ENCODE results near the gene C2orf69. TPM values are rescaled to one million over a fixed set of nuclear protein-coding genes. Genes with fewer than 3 reads are reported as not detected.

Gene C2orf69, protein sequence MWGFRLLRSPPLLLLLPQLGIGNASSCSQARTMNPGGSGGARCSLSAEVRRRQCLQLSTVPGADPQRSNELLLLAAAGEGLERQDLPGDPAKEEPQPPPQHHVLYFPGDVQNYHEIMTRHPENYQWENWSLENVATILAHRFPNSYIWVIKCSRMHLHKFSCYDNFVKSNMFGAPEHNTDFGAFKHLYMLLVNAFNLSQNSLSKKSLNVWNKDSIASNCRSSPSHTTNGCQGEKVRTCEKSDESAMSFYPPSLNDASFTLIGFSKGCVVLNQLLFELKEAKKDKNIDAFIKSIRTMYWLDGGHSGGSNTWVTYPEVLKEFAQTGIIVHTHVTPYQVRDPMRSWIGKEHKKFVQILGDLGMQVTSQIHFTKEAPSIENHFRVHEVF
- polyA plus RNA-seq (ENCODE audit: low read depth in 6 of 6), result 10 to 100 TPM in 5 of 6 donors, 1 to 10 TPM in 1; 9.5 to 12.6 (median 10.9) TPM

DNA sequence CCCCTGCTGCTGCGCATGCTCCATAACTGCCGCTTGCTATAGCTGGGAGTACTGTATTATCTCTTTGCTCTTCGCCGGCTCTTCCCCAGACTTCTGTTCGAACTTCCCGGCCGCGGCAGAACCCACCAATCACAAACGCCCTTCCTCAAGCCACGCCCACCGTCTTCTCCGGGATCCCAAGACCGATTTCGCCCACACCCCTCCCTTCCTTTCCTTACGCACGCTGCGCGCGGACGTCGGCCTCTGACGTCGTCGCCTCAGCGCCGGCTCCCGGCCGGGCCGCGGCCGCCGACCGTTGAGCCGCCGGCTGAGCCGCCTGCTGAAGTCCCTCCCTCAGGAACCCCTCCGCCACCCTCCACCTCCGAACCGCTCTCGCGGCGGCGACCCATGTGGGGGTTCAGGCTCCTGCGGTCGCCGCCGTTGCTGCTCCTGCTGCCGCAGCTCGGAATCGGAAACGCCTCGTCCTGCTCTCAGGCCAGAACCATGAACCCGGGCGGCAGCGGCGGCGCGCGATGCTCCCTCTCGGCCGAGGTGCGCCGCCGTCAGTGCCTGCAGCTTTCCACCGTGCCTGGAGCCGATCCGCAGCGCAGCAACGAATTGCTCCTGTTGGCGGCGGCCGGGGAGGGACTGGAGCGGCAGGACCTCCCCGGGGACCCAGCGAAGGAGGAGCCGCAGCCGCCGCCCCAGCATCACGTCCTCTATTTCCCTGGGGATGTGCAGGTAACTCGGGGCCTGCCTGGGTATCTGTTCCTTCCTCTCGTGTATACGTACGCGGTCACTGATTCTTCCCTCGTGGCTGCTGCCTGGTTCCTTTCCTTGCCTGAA, at the start of gene C2orf69:
Gene C2orf69 (plus strand): TSS at position 242 of the 825 bp plus-strand sequence. CDS start 146 bp downstream, at position 388.
- peaks cover 27 to 45% (median 33%) of the 10 kb centered on the region in 3 donors for H3K4me1 Mint-ChIP-seq
- peak within 1 kb of the TSS; percentile 94 to 98 (median 96) for H3K27ac Mint-ChIP-seq
- peaks cover 0 to 2% (median 0%) of the 10 kb centered on the region in 7 donors for H3K9me3 Mint-ChIP-seq
- ATAC-seq (ENCODE audit: low read depth in 2 of 2) (peak; percentile 77 to 80), DNase-seq (peak; percentile 88)
- no peaks in the 10 kb centered on the region for H3K27me3 Mint-ChIP-seq
- H3K36me3 Mint-ChIP-seq, result no peaks in the 10 kb centered on the region
- H3K4me3 Mint-ChIP-seq, result peak within 1 kb of the TSS; percentile 94 to 98 (median 96)

DNA sequence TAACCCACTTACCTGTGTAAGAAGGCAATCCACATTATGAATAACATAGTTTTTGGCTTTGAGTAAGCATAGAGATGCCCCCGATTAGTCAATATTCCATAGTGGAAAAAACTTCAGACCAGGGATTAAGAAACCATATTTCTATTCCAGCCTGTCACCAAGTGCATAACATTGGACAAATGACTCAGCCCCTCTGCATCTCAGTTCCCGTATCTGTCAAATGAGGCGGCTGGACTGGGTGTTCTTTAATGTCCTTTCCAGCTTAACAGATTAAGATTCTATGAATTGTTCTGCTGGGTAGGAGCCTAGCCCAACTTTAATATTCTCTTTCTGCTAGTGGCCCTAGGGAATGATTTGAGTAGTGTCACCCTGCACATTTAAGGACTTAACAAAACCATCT, 48.3 kb upstream of the C2orf69 start:
- ATAC-seq (ENCODE audit: low read depth in 2 of 2), result no peak
- no peak overlapping the region for H3K27ac Mint-ChIP-seq
- H3K9me3 Mint-ChIP-seq, result no peaks in the 10 kb centered on the region
- H3K4me3 Mint-ChIP-seq, result no peak overlapping the region
- peaks cover 0 to 11% (median 4%) of the 10 kb centered on the region in 3 donors for H3K27me3 Mint-ChIP-seq
- no peaks in the 10 kb centered on the region for H3K36me3 Mint-ChIP-seq
- no peak for DNase-seq
- H3K4me1 Mint-ChIP-seq, result no peaks in the 10 kb centered on the region

DNA sequence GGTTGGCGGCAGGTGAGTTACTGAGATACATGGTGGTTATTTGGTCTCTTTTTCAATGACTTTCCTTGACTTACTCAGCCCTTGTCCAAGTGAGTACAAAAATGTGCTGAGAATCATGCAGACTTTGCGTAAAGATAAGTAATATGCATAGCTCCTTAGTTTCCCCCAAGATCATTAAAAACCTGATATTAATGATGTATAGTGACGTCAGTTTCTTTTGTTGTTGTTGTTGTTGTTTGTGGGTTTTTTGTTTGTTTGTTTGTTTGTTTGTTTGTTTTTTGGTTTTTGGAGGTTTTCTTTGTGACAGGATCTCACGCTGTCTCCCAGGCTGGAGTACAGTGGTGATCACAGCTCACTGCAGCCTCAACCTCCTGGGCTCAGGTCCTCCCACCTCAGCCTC, 45.2 kb upstream of the C2orf69 start:
- no peak overlapping the region for H3K4me3 Mint-ChIP-seq
- no peaks in the 10 kb centered on the region for H3K9me3 Mint-ChIP-seq
- no peak for DNase-seq
- peaks cover 0 to 3% (median 0%) of the 10 kb centered on the region in 3 donors for H3K27me3 Mint-ChIP-seq
- H3K4me1 Mint-ChIP-seq, result no peaks in the 10 kb centered on the region
- ATAC-seq (ENCODE audit: low read depth in 2 of 2), result no peak
- H3K36me3 Mint-ChIP-seq, result no peaks in the 10 kb centered on the region
- H3K27ac Mint-ChIP-seq, result no peak overlapping the region

GRCh38 chr2:199868431-199869226, 42.5 kb upstream of the C2orf69 start:
- ATAC-seq (ENCODE audit: low read depth in 2 of 2), result no peak
- DNase-seq, result no peak
- no peaks in the 10 kb centered on the region for H3K36me3 Mint-ChIP-seq
- H3K4me3 Mint-ChIP-seq, result no peak overlapping the region
- H3K27ac Mint-ChIP-seq, result no peak overlapping the region
- no peaks in the 10 kb centered on the region for H3K4me1 Mint-ChIP-seq
- peaks cover 0 to 3% (median 0%) of the 10 kb centered on the region in 3 donors for H3K27me3 Mint-ChIP-seq
- no peaks in the 10 kb centered on the region for H3K9me3 Mint-ChIP-seq

- no peaks in the 10 kb centered on the region for H3K4me1 Mint-ChIP-seq
Observed at GRCh38 chr2:199869227-199869541, 41.9 kb upstream of the C2orf69 start.

GRCh38 chr2:199869653-199870052, 41.4 kb upstream of the C2orf69 start:
- Mint-ChIP-seq H3K27ac (no peak overlapping the region), H3K9me3 (peaks cover 5 to 9% (median 9%) of the 10 kb centered on the region in 7 donors), H3K27me3 (peaks cover 0 to 3% (median 0%) of the 10 kb centered on the region in 3 donors), H3K4me1 (no peaks in the 10 kb centered on the region), H3K4me3 (no peak overlapping the region), H3K36me3 (peaks cover 10% of the 10 kb centered on the region in 2 donors)
- ATAC-seq (ENCODE audit: low read depth in 2 of 2) (no peak), DNase-seq (no peak)

More at GRCh38 chr2:199869227-199869541, 41.9 kb upstream of the C2orf69 start:
- H3K9me3 Mint-ChIP-seq, result peaks cover 3 to 5% (median 4%) of the 10 kb centered on the region in 7 donors
- ATAC-seq (ENCODE audit: low read depth in 2 of 2), result no peak
- no peak overlapping the region for H3K4me3 Mint-ChIP-seq
- H3K36me3 Mint-ChIP-seq, result peaks cover 5% of the 10 kb centered on the region in 2 donors
- H3K27ac Mint-ChIP-seq, result no peak overlapping the region
- peaks cover 0 to 3% (median 0%) of the 10 kb centered on the region in 3 donors for H3K27me3 Mint-ChIP-seq
- no peak for DNase-seq

DNA sequence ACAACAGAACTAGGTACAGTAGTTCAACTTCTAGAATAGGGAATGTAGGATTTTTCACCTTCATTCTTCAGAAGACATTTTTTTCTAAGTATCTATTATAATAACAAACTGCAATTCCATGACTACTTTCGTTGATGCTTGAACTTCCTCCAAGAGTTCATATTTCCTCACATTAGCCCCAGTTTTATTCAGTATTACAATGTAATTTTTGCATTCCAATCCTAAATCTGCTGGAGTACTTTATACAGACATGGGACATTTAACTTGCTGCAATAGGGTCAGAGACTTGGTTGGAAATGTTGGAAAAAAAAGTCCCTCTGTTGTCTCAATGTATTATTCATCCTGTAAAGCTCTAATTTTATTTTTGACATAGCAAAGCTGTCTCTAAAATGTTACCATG, 40.5 kb upstream of the C2orf69 start:
- DNase-seq (no peak), ATAC-seq (ENCODE audit: low read depth in 2 of 2) (no peak)
- peaks cover 5 to 16% (median 12%) of the 10 kb centered on the region in 7 donors for H3K9me3 Mint-ChIP-seq
- no peaks in the 10 kb centered on the region for H3K4me1 Mint-ChIP-seq
- peaks cover 0 to 3% (median 0%) of the 10 kb centered on the region in 3 donors for H3K27me3 Mint-ChIP-seq
- H3K4me3 Mint-ChIP-seq, result no peak overlapping the region
- H3K27ac Mint-ChIP-seq, result no peak overlapping the region
- peaks cover 13 to 17% of the 10 kb centered on the region in 2 donors for H3K36me3 Mint-ChIP-seq

- H3K27ac Mint-ChIP-seq, result no peak overlapping the region
- peaks cover 13 to 17% of the 10 kb centered on the region in 2 donors for H3K36me3 Mint-ChIP-seq
- peaks cover 0 to 3% (median 0%) of the 10 kb centered on the region in 3 donors for H3K27me3 Mint-ChIP-seq
- ATAC-seq (ENCODE audit: low read depth in 2 of 2) (no peak), DNase-seq (no peak)
- H3K4me3 Mint-ChIP-seq, result no peak overlapping the region
- H3K4me1 Mint-ChIP-seq, result no peaks in the 10 kb centered on the region
- H3K9me3 Mint-ChIP-seq, result peaks cover 5 to 16% (median 12%) of the 10 kb centered on the region in 7 donors
Observed at GRCh38 chr2:199874209-199874608, 36.9 kb upstream of the C2orf69 start.

DNA sequence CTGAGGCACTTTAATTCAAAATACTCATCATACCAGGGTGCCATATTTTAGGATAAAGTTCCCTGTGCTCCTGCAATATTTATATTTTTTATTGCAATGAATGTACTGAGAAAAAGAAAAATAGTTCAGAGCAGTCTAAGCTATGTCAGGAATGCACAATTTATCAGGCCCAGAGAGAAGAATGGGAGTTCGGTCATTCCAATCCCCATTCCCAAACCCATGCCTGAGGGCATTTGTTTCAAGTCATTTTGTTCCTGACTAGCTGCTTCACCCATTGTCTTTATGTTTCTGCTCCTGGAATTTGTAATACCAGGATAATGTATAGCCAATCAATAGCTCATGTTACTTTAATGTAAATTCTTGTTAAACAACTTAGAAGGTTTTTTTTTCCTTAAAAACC, 35.7 kb upstream of the C2orf69 start:
- H3K9me3 Mint-ChIP-seq, result peaks cover 5 to 16% (median 12%) of the 10 kb centered on the region in 7 donors
- peaks cover 13 to 17% of the 10 kb centered on the region in 2 donors for H3K36me3 Mint-ChIP-seq
- DNase-seq (no peak), ATAC-seq (ENCODE audit: low read depth in 2 of 2) (no peak)
- no peak overlapping the region for H3K4me3 Mint-ChIP-seq
- no peak overlapping the region for H3K27ac Mint-ChIP-seq
- H3K27me3 Mint-ChIP-seq, result peaks cover 0 to 3% (median 0%) of the 10 kb centered on the region in 3 donors
- no peaks in the 10 kb centered on the region for H3K4me1 Mint-ChIP-seq

DNA sequence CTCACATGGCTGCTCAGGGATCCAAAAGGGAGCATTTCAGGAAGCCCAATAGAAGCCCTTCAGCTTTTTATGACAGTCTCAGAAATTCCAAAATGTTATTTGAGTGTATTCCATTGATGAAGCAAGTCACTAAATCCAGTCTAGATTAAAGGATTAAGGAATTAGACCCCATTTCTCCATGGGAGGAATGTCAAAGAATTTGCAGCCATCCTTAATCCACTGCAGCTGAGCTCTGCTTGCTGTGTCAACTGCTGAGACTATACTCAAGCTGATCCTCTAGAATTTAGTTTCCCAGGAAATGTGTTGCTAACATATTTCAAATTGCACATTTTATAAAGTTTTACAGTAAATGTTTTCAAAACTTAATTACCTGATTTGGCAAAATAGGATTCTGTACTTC, 28.4 kb upstream of the C2orf69 start:
- Mint-ChIP-seq H3K4me1 (no peaks in the 10 kb centered on the region), H3K27me3 (no peaks in the 10 kb centered on the region), H3K36me3 (peaks cover 8 to 11% of the 10 kb centered on the region in 2 donors), H3K27ac (no peak overlapping the region), H3K9me3 (peaks cover 0 to 10% (median 0%) of the 10 kb centered on the region in 7 donors), H3K4me3 (no peak overlapping the region)
- DNase-seq (no peak), ATAC-seq (ENCODE audit: low read depth in 2 of 2) (no peak)

GRCh38 chr2:199883474-199884212, 27.4 kb upstream of the C2orf69 start:
- no peak overlapping the region for H3K27ac Mint-ChIP-seq
- no peaks in the 10 kb centered on the region for H3K27me3 Mint-ChIP-seq
- no peak overlapping the region for H3K4me3 Mint-ChIP-seq
- H3K9me3 Mint-ChIP-seq, result peaks cover 0 to 10% (median 0%) of the 10 kb centered on the region in 7 donors
- ATAC-seq (ENCODE audit: low read depth in 2 of 2) (no peak), DNase-seq (no peak)
- peaks cover 8 to 11% of the 10 kb centered on the region in 2 donors for H3K36me3 Mint-ChIP-seq
- no peaks in the 10 kb centered on the region for H3K4me1 Mint-ChIP-seq

DNA sequence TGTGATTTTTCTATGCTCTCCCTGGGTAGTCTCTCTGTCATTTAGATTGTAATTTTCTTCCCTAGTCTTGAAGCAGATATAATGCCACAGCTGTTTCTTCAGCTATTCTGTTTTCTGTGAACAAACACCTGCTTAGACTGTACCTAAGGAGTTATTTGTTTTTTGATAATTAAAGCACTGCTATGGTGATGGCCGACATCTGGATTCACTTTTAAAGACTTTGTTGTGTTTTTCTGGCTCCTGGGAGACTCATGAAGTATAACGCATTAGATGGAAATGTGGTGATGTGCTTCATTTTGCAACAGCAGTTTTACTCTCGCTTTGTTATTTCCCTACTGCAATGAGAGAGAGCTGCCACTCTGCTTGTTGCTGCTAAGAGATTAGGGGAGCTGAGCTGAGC, 15.7 kb upstream of the C2orf69 start:
- Mint-ChIP-seq H3K9me3 (peaks cover 0 to 2% (median 0%) of the 10 kb centered on the region in 7 donors), H3K4me3 (no peak overlapping the region), H3K36me3 (no peaks in the 10 kb centered on the region), H3K4me1 (no peaks in the 10 kb centered on the region), H3K27ac (no peak overlapping the region), H3K27me3 (no peaks in the 10 kb centered on the region)
- DNase-seq, result no peak
- ATAC-seq (ENCODE audit: low read depth in 2 of 2), result no peak
